ENCODE results near the gene PHF1. TPM values are rescaled to one million over a fixed set of nuclear protein-coding genes. Genes with fewer than 3 reads are reported as not detected.

PHF1 gene
- polyA plus RNA-seq, 1 donor (not counting 4 experiments of a cell fraction or from before 2014, with no cell fraction given): 15.8 TPM

- Histone ChIP-seq H3K9me3 (ENCODE audit: control insufficient read depth, low read depth, low read length) (no peaks in the 10 kb centered on the region), H3K27ac (ENCODE audit: control insufficient read depth, insufficient read depth, low read length) (no peak overlapping the region), H3K4me1 (ENCODE audit: control insufficient read depth, extremely low read depth, insufficient read depth, low read length) (no peaks in the 10 kb centered on the region), H3K9ac (ENCODE audit: control insufficient read depth, extremely low read depth, insufficient read depth, low read length) (no peak overlapping the region), H3K9me1 (ENCODE audit: control insufficient read depth, extremely low read depth, insufficient read depth, low read length) (no peaks in the 10 kb centered on the region), H3K36me3 (ENCODE audit: control insufficient read depth in 2 of 2, extremely low read depth in 1 of 2, insufficient read depth in 2 of 2, low read length in 2 of 2) (peaks cover 14 to 21% of the 10 kb centered on the region in 2 experiments), H3K4me3 (ENCODE audit: control insufficient read depth in 2 of 3, extremely low read depth in 1 of 3, insufficient read depth in 2 of 3, low read depth in 1 of 3, low read length in 3 of 3) (no peak overlapping the region), H2AFZ (ENCODE audit: control insufficient read depth, low read length) (no peak overlapping the region), H3K79me2 (ENCODE audit: control insufficient read depth, insufficient read depth, low read length) (no peaks in the 10 kb centered on the region), H3K4me2 (ENCODE audit: control insufficient read depth, extremely low read depth, insufficient read depth, low read depth, low read length) (no peak overlapping the region), H4K20me1 (ENCODE audit: control insufficient read depth, extremely low read depth, insufficient read depth, low read length) (no peaks in the 10 kb centered on the region), H3K27me3 (ENCODE audit: control insufficient read depth, extremely low read depth, insufficient read depth, low read length) (no peaks in the 10 kb centered on the region)
- DNase-seq (ENCODE audit: low read depth, low spot score) (no peak), FAIRE-seq (no peak)
- TF ChIP-seq EZH2 (IDR thresholded peaks at IDR 0.05; ENCODE audit: low read length) (no peak), CTCF (optimal IDR thresholded peaks at IDR 0.05 in 1 of 3, IDR thresholded peaks at IDR 0.05 in 1 of 3, conservative IDR thresholded peaks at IDR 0.05 in 1 of 3; ENCODE audit: extremely low read depth in 1 of 3, insufficient read depth in 2 of 3, low read length in 3 of 3) (no peak)
- dilution Hi-C loops (cut with MboI; ENCODE audit: extremely low pct_ligation_motif_present, low sequenced_read_pairs): no loop called here
Observed at GRCh38 chr6:33441457-33441856, 30.6 kb downstream of the PHF1 start.

- Histone ChIP-seq H3K36me3 (ENCODE audit: control insufficient read depth in 2 of 2, extremely low read depth in 1 of 2, insufficient read depth in 2 of 2, low read length in 2 of 2) (peaks cover 12 to 21% of the 10 kb centered on the region in 2 experiments), H3K9ac (ENCODE audit: control insufficient read depth, extremely low read depth, insufficient read depth, low read length) (no peak overlapping the region), H3K9me3 (ENCODE audit: control insufficient read depth, low read depth, low read length) (no peaks in the 10 kb centered on the region), H3K4me1 (ENCODE audit: control insufficient read depth, extremely low read depth, insufficient read depth, low read length) (no peaks in the 10 kb centered on the region), H3K4me2 (ENCODE audit: control insufficient read depth, extremely low read depth, insufficient read depth, low read depth, low read length) (no peak overlapping the region), H3K27me3 (ENCODE audit: control insufficient read depth, extremely low read depth, insufficient read depth, low read length) (no peaks in the 10 kb centered on the region), H3K9me1 (ENCODE audit: control insufficient read depth, extremely low read depth, insufficient read depth, low read length) (no peaks in the 10 kb centered on the region), H4K20me1 (ENCODE audit: control insufficient read depth, extremely low read depth, insufficient read depth, low read length) (no peaks in the 10 kb centered on the region), H3K4me3 (ENCODE audit: control insufficient read depth in 2 of 3, extremely low read depth in 1 of 3, insufficient read depth in 2 of 3, low read depth in 1 of 3, low read length in 3 of 3) (no peak overlapping the region), H3K79me2 (ENCODE audit: control insufficient read depth, insufficient read depth, low read length) (no peaks in the 10 kb centered on the region), H3K27ac (ENCODE audit: control insufficient read depth, insufficient read depth, low read length) (no peak overlapping the region), H2AFZ (ENCODE audit: control insufficient read depth, low read length) (no peak overlapping the region)
- DNase-seq (ENCODE audit: low read depth, low spot score) (no peak), FAIRE-seq (no peak)
- TF ChIP-seq CTCF (optimal IDR thresholded peaks at IDR 0.05 in 1 of 3, IDR thresholded peaks at IDR 0.05 in 1 of 3, conservative IDR thresholded peaks at IDR 0.05 in 1 of 3; ENCODE audit: extremely low read depth in 1 of 3, insufficient read depth in 2 of 3, low read length in 3 of 3) (no peak), EZH2 (IDR thresholded peaks at IDR 0.05; ENCODE audit: low read length) (no peak)
- dilution Hi-C loops (cut with MboI; ENCODE audit: extremely low pct_ligation_motif_present, low sequenced_read_pairs): no loop called here
Observed at GRCh38 chr6:33442283-33442682, 31.5 kb downstream of the PHF1 start.

All from keratinocyte (primary cell).